H1 (cell line): ENCODE measurements around the gene MIPEP. TPM values are rescaled to one million over a fixed set of nuclear protein-coding genes. Genes with fewer than 3 reads are reported as not detected.

Experiments used
- CHD7 ChIP-seq: fragments of 300-600 bp; sonication (generic); IDR thresholded peaks from 2 replicates; pipeline ENCODE4 v1.7.1; 2012; ENCODE audit warnings: low read length, moderate library complexity, mild to moderate bottlenecking, inconsistent platforms; ENCODE audit not compliant: insufficient replicate concordance
- E2F6 ChIP-seq: IDR thresholded peaks from 2 replicates; pipeline ENCODE4 v1.6.1; 2012; ENCODE audit warnings: inconsistent platforms
- polyA plus RNA-seq, 7 experiments: library from polyadenylated mRNA; depleted of rRNA in 3 of 7; stranded (reverse) in 5 of 7; unstranded in 2 of 7; fragments of >200 nt in 5 of 7; fragments of 200-250 nt in 2 of 7; gene quantifications; 1 replicate in 5 of 7; 2 replicates in 1 of 7; 4 replicates in 1 of 7; pipeline versions ENCODE4 v1.2.1 to v1.2.3, GENCODE V29; 2011 to 2013; ENCODE audit warnings: missing spikeins in 2 of 7, mixed read lengths in 2 of 7
- total RNA-seq: library from RNA; stranded (reverse); fragmentation: NEBNext Ultra II Directional; extraction: Animal tissue kit (Norgen Biotek cat#: 25700); gene quantifications from 2 replicates; pipeline ENCODE4 v1.2.1, GENCODE V29; 2021

Gene MIPEP
- total and polyA plus RNA-seq, 2 of the 8 experiments (the other 6 are each of a cell fraction or from before 2014, with no cell fraction given), result 24.0 to 24.2 TPM

GRCh38 chr13:23928985-23929384 is 39.8 kb upstream of the MIPEP start (continued):
- TF ChIP-seq CHD7 (no peak), E2F6 (no peak)
